GM12891 (cell line): ENCODE results near the gene UBAP1.
"Not testable (repeated sequence)": the region's sequence is repeated elsewhere in the genome, so short reads cannot be mapped to it uniquely, and the experiment has no call there.

ENCODE experiments used
- POLR2A ChIP-seq: IDR thresholded peaks from 2 replicates; pipeline ENCODE4 v1.6.1; 2011; ENCODE audit warnings: low read depth, low read length, control low read depth
- POLR2AphosphoS5 ChIP-seq: IDR thresholded peaks from 2 replicates; pipeline ENCODE4 v1.6.1; 2011; ENCODE audit warnings: low read depth, low read length, control low read depth
- SPI1 ChIP-seq: IDR thresholded peaks from 2 replicates; pipeline ENCODE4 v1.6.1; 2011; ENCODE audit warnings: low read depth, low read length, control low read depth
- TAF1 ChIP-seq: IDR thresholded peaks from 2 replicates; pipeline ENCODE4 v1.6.1; 2011; ENCODE audit warnings: low read depth, low read length, control low read depth

DNA sequence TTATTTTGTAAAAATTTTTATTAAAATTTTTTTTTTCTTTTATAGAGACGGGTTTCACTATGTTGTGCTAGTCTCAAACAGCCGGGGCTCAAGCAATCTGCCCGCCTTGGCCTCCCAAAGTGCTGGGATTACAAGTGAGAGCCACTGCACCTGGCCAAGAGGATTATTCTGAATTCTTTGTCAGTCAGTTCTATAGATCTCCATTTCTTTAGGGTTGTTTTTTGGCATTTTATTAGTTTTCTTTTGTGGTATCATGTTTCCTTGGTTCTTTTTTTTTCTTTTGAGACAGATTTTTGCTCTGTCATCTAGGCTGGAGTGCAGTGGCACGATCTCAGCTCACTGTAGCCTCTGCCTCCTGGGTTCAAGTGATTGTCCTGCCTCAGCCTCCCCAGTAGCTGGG, 18.4 kb downstream of the UBAP1 start:
- not testable (repeated sequence) for TF ChIP-seq POLR2A, TAF1, SPI1, POLR2AphosphoS5
